Activated T-helper 2 cell treated with anti-CD3 and anti-CD28 coated beads, Interferon-gamma antibody, Interleukin-2, Interleukin-4, amounts not matched to agents 10 μg/mL and 5 μg/mL and 100 μg/mL, durations not matched to agents 14 hours and 24 hours and 36 hours (primary cell): ENCODE data around the gene UNKL. TPM values are rescaled to one million over a fixed set of nuclear protein-coding genes. Genes with fewer than 3 reads are reported as not detected.

Source experiments
- DNase-seq: peaks from one replicate; pipeline ENCODE4 v3.0.0; 2021; ENCODE audit warnings: low spot score
- H3K27ac Mint-ChIP-seq: one replicate; pipeline ENCODE4 v1.8.0; 2021; ENCODE audit warnings: mixed read lengths
- H3K27me3 Mint-ChIP-seq: one replicate; pipeline ENCODE4 v1.8.0; 2021; ENCODE audit warnings: low read depth, mixed read lengths
- H3K36me3 Mint-ChIP-seq: one replicate; pipeline ENCODE4 v1.8.0; 2021; ENCODE audit warnings: low read depth, mixed read lengths
- H3K4me1 Mint-ChIP-seq: one replicate; pipeline ENCODE4 v1.8.0; 2021; ENCODE audit warnings: low read depth, mixed read lengths
- H3K4me3 Mint-ChIP-seq: one replicate; pipeline ENCODE4 v1.8.0; 2021; ENCODE audit warnings: low read depth, mild to moderate bottlenecking, moderate library complexity, mixed read lengths
- H3K9me3 Mint-ChIP-seq: one replicate; pipeline ENCODE4 v1.8.0; 2021; ENCODE audit warnings: mixed read lengths
- intact Hi-C: fragments of 100-400 bp; cut with micrococcal nuclease; formaldehyde crosslinking; loops from one replicate; pipeline ENCODE4 v1.15.1; 2023
- total RNA-seq: library from RNA; stranded (reverse); gene quantifications from 2 replicates; pipeline ENCODE4 v1.2.3, GENCODE V29; 2022

UNKL gene
- total RNA-seq, 1 donor from 2014 or later = 44.6 TPM

- H3K36me3 Mint-ChIP-seq = no peaks in the 10 kb centered on the region
- no peaks in the 10 kb centered on the region for H3K4me1 Mint-ChIP-seq
- intact Hi-C loops = no loop called here
- H3K9me3 Mint-ChIP-seq = no peaks in the 10 kb centered on the region
- no peak overlapping the region for H3K27ac Mint-ChIP-seq
- DNase-seq = no peak
- no peak overlapping the region for H3K4me3 Mint-ChIP-seq
- no peaks in the 10 kb centered on the region for H3K27me3 Mint-ChIP-seq
These were observed 18.1 kb upstream of the UNKL start for GRCh38 chr16:1432388-1433262.

GRCh38 chr16:1431497-1432270, 17.2 kb upstream of the UNKL start:
- intact Hi-C loops = no loop called here
- Mint-ChIP-seq H3K9me3 (no peaks in the 10 kb centered on the region), H3K4me1 (no peaks in the 10 kb centered on the region), H3K4me3 (no peak overlapping the region), H3K36me3 (no peaks in the 10 kb centered on the region), H3K27me3 (no peaks in the 10 kb centered on the region), H3K27ac (no peak overlapping the region)
- DNase-seq = no peak

GRCh38 chr16:1430759-1431496, 16.4 kb upstream of the UNKL start, which contains the start of gene PERCC1:
Gene PERCC1, plus strand, starts transcription at chr16:1431078. Its CDS starts 1,516 bp downstream, at chr16:1432594.
- Mint-ChIP-seq H3K9me3 (no peaks in the 10 kb centered on the region), H3K4me3 (no peak within 1 kb of the TSS), H3K27me3 (no peaks in the 10 kb centered on the region), H3K27ac (no peak within 1 kb of the TSS), H3K36me3 (no peaks in the 10 kb centered on the region), H3K4me1 (no peaks in the 10 kb centered on the region)
- intact Hi-C loops = no loop called here
- DNase-seq = no peak

- Mint-ChIP-seq H3K4me3 (no peak overlapping the region), H3K4me1 (no peaks in the 10 kb centered on the region), H3K36me3 (no peaks in the 10 kb centered on the region), H3K27me3 (no peaks in the 10 kb centered on the region), H3K9me3 (no peaks in the 10 kb centered on the region), H3K27ac (no peak overlapping the region)
- intact Hi-C loops = no loop called here
- no peak for DNase-seq
These were observed 15.8 kb upstream of the UNKL start for GRCh38 chr16:1430214-1430758.

GRCh38 chr16:1429631-1430030, 15.1 kb upstream of the UNKL start:
- no peaks in the 10 kb centered on the region for H3K4me1 Mint-ChIP-seq
- intact Hi-C loops = loop anchor here (10.0 kb wide), 1 partner anchor 125 kb away; the partner anchor contains the start of gene UBE2I
- no peak overlapping the region for H3K27ac Mint-ChIP-seq
- no peaks in the 10 kb centered on the region for H3K9me3 Mint-ChIP-seq
- H3K27me3 Mint-ChIP-seq = no peaks in the 10 kb centered on the region
- H3K4me3 Mint-ChIP-seq = no peak overlapping the region
- no peaks in the 10 kb centered on the region for H3K36me3 Mint-ChIP-seq
- no peak for DNase-seq

- intact Hi-C loops = loop anchor here (10.0 kb wide), 1 partner anchor 124 kb away; the partner anchor contains the start of gene UBE2I
- H3K36me3 Mint-ChIP-seq = no peaks in the 10 kb centered on the region
These were observed 14.5 kb upstream of the UNKL start for GRCh38 chr16:1429012-1429411.

GRCh38 chr16:1428511-1428910, 14.0 kb upstream of the UNKL start:
- H3K27me3 Mint-ChIP-seq = no peaks in the 10 kb centered on the region
- peak; percentile 36 for DNase-seq
- H3K27ac Mint-ChIP-seq = no peak overlapping the region
- H3K4me3 Mint-ChIP-seq = no peak overlapping the region
- no peaks in the 10 kb centered on the region for H3K36me3 Mint-ChIP-seq
- H3K9me3 Mint-ChIP-seq = no peaks in the 10 kb centered on the region
- no peaks in the 10 kb centered on the region for H3K4me1 Mint-ChIP-seq
- intact Hi-C loops = loop anchor here (10.0 kb wide), 1 partner anchor 124 kb away; the partner anchor contains the start of gene UBE2I

More at GRCh38 chr16:1429012-1429411, 14.5 kb upstream of the UNKL start:
- Mint-ChIP-seq H3K27ac (no peak overlapping the region), H3K4me3 (no peak overlapping the region), H3K4me1 (no peaks in the 10 kb centered on the region), H3K9me3 (no peaks in the 10 kb centered on the region), H3K27me3 (no peaks in the 10 kb centered on the region)
- DNase-seq = no peak

GRCh38 chr16:1427473-1428461, 13.3 kb upstream of the UNKL start:
- Mint-ChIP-seq H3K27ac (no peak overlapping the region), H3K4me3 (no peak overlapping the region), H3K27me3 (no peaks in the 10 kb centered on the region)

GRCh38 chr16:1426734-1427471, 12.4 kb upstream of the UNKL start:
- H3K36me3 Mint-ChIP-seq = peaks cover 3% of the 10 kb centered on the region
- intact Hi-C loops = loop anchor here (10.0 kb wide), 1 partner anchor 122 kb away; the partner anchor contains the start of gene UBE2I
- no peak overlapping the region for H3K4me3 Mint-ChIP-seq
- no peaks in the 10 kb centered on the region for H3K27me3 Mint-ChIP-seq
- DNase-seq = no peak
- no peaks in the 10 kb centered on the region for H3K4me1 Mint-ChIP-seq
- no peak overlapping the region for H3K27ac Mint-ChIP-seq
- H3K9me3 Mint-ChIP-seq = no peaks in the 10 kb centered on the region

More at GRCh38 chr16:1427473-1428461, 13.3 kb upstream of the UNKL start:
- no peaks in the 10 kb centered on the region for H3K9me3 Mint-ChIP-seq
- H3K36me3 Mint-ChIP-seq = no peaks in the 10 kb centered on the region
- no peaks in the 10 kb centered on the region for H3K4me1 Mint-ChIP-seq
- intact Hi-C loops = loop anchor here (10.0 kb wide), 1 partner anchor 123 kb away; the partner anchor contains the start of gene UBE2I
- no peak for DNase-seq

- intact Hi-C loops = loop anchor here (10.0 kb wide), 1 partner anchor 121 kb away; the partner anchor contains the start of gene UBE2I
- Mint-ChIP-seq H3K27ac (no peak overlapping the region), H3K4me1 (peaks cover 4% of the 10 kb centered on the region), H3K4me3 (no peak overlapping the region), H3K36me3 (peaks cover 3% of the 10 kb centered on the region), H3K9me3 (no peaks in the 10 kb centered on the region), H3K27me3 (no peaks in the 10 kb centered on the region)
- DNase-seq = no peak
These were observed 11.3 kb upstream of the UNKL start for GRCh38 chr16:1425616-1426370.
